ENCODE data around the gene EEF1E1. TPM values are rescaled to one million over a fixed set of nuclear protein-coding genes. Genes with fewer than 3 reads are reported as not detected.

The EEF1E1 gene
- total RNA-seq = 10 to 100 TPM; 10.9 to 63.4 (median 24.5) TPM

- TF ChIP-seq, protein P1, sequence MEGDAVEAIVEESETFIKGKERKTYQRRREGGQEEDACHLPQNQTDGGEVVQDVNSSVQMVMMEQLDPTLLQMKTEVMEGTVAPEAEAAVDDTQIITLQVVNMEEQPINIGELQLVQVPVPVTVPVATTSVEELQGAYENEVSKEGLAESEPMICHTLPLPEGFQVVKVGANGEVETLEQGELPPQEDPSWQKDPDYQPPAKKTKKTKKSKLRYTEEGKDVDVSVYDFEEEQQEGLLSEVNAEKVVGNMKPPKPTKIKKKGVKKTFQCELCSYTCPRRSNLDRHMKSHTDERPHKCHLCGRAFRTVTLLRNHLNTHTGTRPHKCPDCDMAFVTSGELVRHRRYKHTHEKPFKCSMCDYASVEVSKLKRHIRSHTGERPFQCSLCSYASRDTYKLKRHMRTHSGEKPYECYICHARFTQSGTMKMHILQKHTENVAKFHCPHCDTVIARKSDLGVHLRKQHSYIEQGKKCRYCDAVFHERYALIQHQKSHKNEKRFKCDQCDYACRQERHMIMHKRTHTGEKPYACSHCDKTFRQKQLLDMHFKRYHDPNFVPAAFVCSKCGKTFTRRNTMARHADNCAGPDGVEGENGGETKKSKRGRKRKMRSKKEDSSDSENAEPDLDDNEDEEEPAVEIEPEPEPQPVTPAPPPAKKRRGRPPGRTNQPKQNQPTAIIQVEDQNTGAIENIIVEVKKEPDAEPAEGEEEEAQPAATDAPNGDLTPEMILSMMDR (IDR thresholded peaks at IDR 0.05) = no peak
- TF ChIP-seq POLR2A (IDR thresholded peaks at IDR 0.05) = peak in 1 of 2 donors; percentile 61
- H3K4me3 ChIP-seq (replicated peaks in 1 of 3) = peak within 1 kb of the TSS; percentile 77 to 95 (median 89)
- no peaks in the 10 kb centered on the region for H3K9me3 ChIP-seq
- peaks cover 6 to 8% of the 10 kb centered on the region in 2 donors for H3K4me1 ChIP-seq
- H3K27me3 ChIP-seq = no peaks in the 10 kb centered on the region
- peak within 1 kb of the TSS in 1 of 3 donors; percentile 13 for H3K27ac ChIP-seq
- no peaks in the 10 kb centered on the region for H3K36me3 ChIP-seq
- DNase-seq = peak; percentile 94 to 95
- 2 to 3% methylated on average over 31 to 34 of the region's 43 CpGs for WGBS, 2 donors
- intact Hi-C loops (cut with DNase I) = no loop called here
These were observed at the start of gene EEF1E1 for GRCh38 chr6:8102122-8102958. Gene EEF1E1 (minus strand): TSS chr6:8102548. CDS start chr6:8102521, 27 bp downstream.

DNA sequence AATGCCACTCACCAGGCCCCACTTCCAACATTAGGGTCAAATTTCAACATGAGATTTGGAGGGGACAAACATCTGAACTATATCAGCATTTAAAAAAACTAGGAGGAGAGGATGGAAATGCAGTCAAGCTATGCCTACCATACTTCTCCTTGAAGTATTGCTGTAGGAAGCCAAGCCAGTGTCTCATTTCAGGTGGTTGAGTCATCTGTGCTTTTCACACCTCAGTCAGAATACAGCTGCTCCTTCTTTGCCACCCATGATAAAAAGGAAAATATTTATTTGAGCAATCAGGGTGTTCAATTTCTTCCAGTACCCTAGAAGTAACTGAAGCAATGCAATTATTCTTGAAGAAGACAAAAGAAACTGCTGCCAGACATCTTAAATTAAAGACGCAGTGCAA is 47.0 kb upstream of the EEF1E1 start:
- Histone ChIP-seq H3K9me3 (no peaks in the 10 kb centered on the region), H3K4me1 (no peaks in the 10 kb centered on the region), H3K27me3 (no peaks in the 10 kb centered on the region), H3K4me3 (replicated peaks in 1 of 3) (no peak overlapping the region), H3K36me3 (no peaks in the 10 kb centered on the region), H3K27ac (no peak overlapping the region)
- no peak for DNase-seq
- intact Hi-C loops (cut with DNase I) = no loop called here
- TF ChIP-seq, protein P1 (IDR thresholded peaks at IDR 0.05) = no peak
- no peak for TF ChIP-seq POLR2A (IDR thresholded peaks at IDR 0.05)
- 78 to 86% methylated on average over 1 of the region's 1 CpG for WGBS, 2 donors

DNA sequence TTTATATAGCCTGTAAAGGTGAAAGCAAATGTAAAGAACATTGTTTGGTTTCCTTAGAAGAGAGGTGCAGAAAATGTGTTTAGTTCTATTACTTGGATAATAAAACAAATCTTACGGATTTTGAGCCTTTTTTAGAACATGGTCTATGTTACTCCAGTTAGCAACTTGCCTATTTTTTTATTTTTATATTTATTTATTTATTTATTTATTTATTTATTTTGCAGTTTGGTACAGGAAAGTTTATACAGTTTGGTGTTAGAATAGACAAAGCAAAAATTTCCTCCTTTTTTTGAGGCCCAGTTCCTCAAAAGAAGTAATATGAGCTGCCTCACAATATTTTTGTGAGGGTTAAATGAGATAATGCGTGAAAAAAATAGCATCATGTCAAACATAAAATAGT is 41.6 kb upstream of the EEF1E1 start:
- no peaks in the 10 kb centered on the region for H3K9me3 ChIP-seq
- 92% methylated on average over 2 of the region's 2 CpGs for WGBS, 2 donors
- no peaks in the 10 kb centered on the region for H3K4me1 ChIP-seq
- no peak for DNase-seq
- H3K27me3 ChIP-seq = no peaks in the 10 kb centered on the region
- intact Hi-C loops (cut with DNase I) = no loop called here
- H3K36me3 ChIP-seq = no peaks in the 10 kb centered on the region
- no peak overlapping the region for H3K4me3 ChIP-seq (replicated peaks in 1 of 3)
- no peak overlapping the region for H3K27ac ChIP-seq
- no peak for TF ChIP-seq POLR2A (IDR thresholded peaks at IDR 0.05)
- TF ChIP-seq, protein P1 (IDR thresholded peaks at IDR 0.05) = no peak

GRCh38 chr6:8139451-8139850 is 37.1 kb upstream of the EEF1E1 start:
- Histone ChIP-seq H3K36me3 (no peaks in the 10 kb centered on the region), H3K9me3 (no peaks in the 10 kb centered on the region), H3K4me1 (no peaks in the 10 kb centered on the region), H3K27me3 (no peaks in the 10 kb centered on the region), H3K4me3 (replicated peaks in 1 of 3) (no peak overlapping the region), H3K27ac (no peak overlapping the region)
- DNase-seq = no peak
- 88 to 90% methylated on average over 7 of the region's 7 CpGs for WGBS, 2 donors
- intact Hi-C loops (cut with DNase I) = no loop called here
- TF ChIP-seq, protein P1 (IDR thresholded peaks at IDR 0.05) = no peak
- TF ChIP-seq POLR2A (IDR thresholded peaks at IDR 0.05) = no peak

DNA sequence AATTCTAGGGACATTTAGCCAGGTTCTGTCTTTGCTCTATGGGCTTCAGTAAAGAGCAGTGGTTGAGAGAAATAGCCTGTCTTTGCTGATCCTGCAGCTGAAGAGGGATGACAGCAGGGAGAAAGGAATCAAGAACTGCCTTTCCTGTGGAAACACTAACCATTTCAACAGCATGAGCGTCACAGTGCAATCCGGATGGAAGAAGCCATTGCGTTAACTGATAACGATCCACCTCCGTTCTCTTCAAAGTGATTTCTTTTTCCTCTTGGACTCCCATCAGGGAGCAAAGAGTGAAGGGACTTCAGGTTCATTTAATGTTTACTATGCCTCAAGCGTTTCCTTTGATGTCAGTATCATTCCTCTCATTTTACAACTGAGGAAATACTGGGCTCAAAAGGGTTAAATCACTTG is 35.2 kb upstream of the EEF1E1 start:
- WGBS, 2 donors = 36 to 41% methylated on average over 6 of the region's 6 CpGs
- Histone ChIP-seq H3K4me1 (no peaks in the 10 kb centered on the region), H3K36me3 (no peaks in the 10 kb centered on the region), H3K27me3 (no peaks in the 10 kb centered on the region), H3K4me3 (replicated peaks in 1 of 3) (no peak overlapping the region), H3K9me3 (no peaks in the 10 kb centered on the region), H3K27ac (no peak overlapping the region)
- DNase-seq = no peak
- TF ChIP-seq, protein P1 (IDR thresholded peaks at IDR 0.05) = no peak
- no peak for TF ChIP-seq POLR2A (IDR thresholded peaks at IDR 0.05)
- intact Hi-C loops (cut with DNase I) = no loop called here

All from thyroid gland (tissue), 4 donors.